Gastroesophageal sphincter (tissue), 4 donors: ENCODE measurements around the gene RGS9. TPM values are rescaled to one million over a fixed set of nuclear protein-coding genes. Genes with fewer than 3 reads are reported as not detected.
A peak's percentile ranks its signal among the peaks of the same experiment; 100 is the strongest.

Experiments used
- ATAC-seq: fragments of 150-250 bp; one replicate; pipeline ENCODE4 v1.9.1; 2016; ENCODE audit warnings: mild to moderate bottlenecking, moderate library complexity
- H3K27ac ChIP-seq, 4 donors: fragments of 200-600 bp; sonication (generic) in 3 of 4; 1 replicate in 3 of 4; 2 replicates in 1 of 4; pipeline ENCODE4 v1.5.1; 2016 to 2019
- H3K27me3 ChIP-seq: fragments of 200-600 bp; sonication (generic); one replicate; pipeline ENCODE4 v1.5.1; 2019
- H3K36me3 ChIP-seq, 2 donors: fragments of 200-600 bp; sonication (generic); one replicate each; pipeline ENCODE4 v1.5.1; 2019; ENCODE audit warnings: control low read depth in 1 of 2
- H3K4me1 ChIP-seq, 3 donors: fragments of 200-600 bp; sonication (generic); 1 replicate in 2 of 3; 2 replicates in 1 of 3; pipeline ENCODE4 v1.5.1; 2016 to 2019; ENCODE audit warnings: control low read depth in 2 of 3
- H3K4me3 ChIP-seq, 2 donors: fragments of 200-600 bp; sonication (generic); one replicate each; pipeline ENCODE4 v1.5.1; 2019; ENCODE audit warnings: mild to moderate bottlenecking in 1 of 2, moderate library complexity in 1 of 2
- H3K9me3 ChIP-seq, 3 donors: fragments of 200-600 bp; sonication (generic); one replicate each; pipeline ENCODE4 v1.5.1; 2017 to 2019; ENCODE audit warnings: control low read depth in 2 of 3
- CTCF ChIP-seq, 4 experiments: fragments of 200-600 bp in 2 of 4; fragments of 450-650 bp in 2 of 4; sonication (generic) in 1 of 4; IDR thresholded peaks; one replicate each; pipeline ENCODE4 v1.5.1; 2017 to 2019; ENCODE audit warnings: antibody characterized with exemption in 4 of 4, mild to moderate bottlenecking in 2 of 4, moderate library complexity in 2 of 4
- EP300 ChIP-seq: sonication (generic); formaldehyde crosslinking; IDR thresholded peaks from one replicate; pipeline ENCODE4 v1.6.1; 2017; ENCODE audit warnings: antibody characterized with exemption, mild to moderate bottlenecking
- POLR2A ChIP-seq, 2 donors: fragments of 450-650 bp; IDR thresholded peaks; one replicate each; pipeline ENCODE4 v1.6.1; 2017; ENCODE audit warnings: antibody characterized with exemption in 2 of 2, mild to moderate bottlenecking in 2 of 2, moderate library complexity in 1 of 2
- POLR2AphosphoS5 ChIP-seq: sonication (generic); formaldehyde crosslinking; IDR thresholded peaks from one replicate; pipeline ENCODE4 v1.6.1; 2017; ENCODE audit warnings: antibody characterized with exemption
- WGBS, 2 donors: methylation state at CpG; one replicate each; pipeline ENCODE4 v1.1.5; 2018; ENCODE audit warnings: low coverage in 1 of 2; 5-methylcytosine and 5-hydroxymethylcytosine counted together
- total RNA-seq, 4 donors: library from RNA; depleted of rRNA; stranded (reverse); fragments of >200 nt; gene quantifications; one replicate each; pipeline ENCODE4 v1.1.0, GENCODE V29; 2016

RGS9 gene
- total RNA-seq, 4 donors from 2014 or later, result 17.4 to 43.9 (median 40.8) TPM

GRCh38 chr17:65197201-65197600, 60.0 kb downstream of the RGS9 start:
- Histone ChIP-seq H3K27me3 (no peaks in the 10 kb centered on the region), H3K27ac (no peak overlapping the region), H3K4me1 (peaks cover 0 to 5% (median 0%) of the 10 kb centered on the region in 3 donors), H3K4me3 (no peak overlapping the region), H3K9me3 (no peaks in the 10 kb centered on the region), H3K36me3 (peaks cover 0 to 36% of the 10 kb centered on the region in 2 donors)
- 17 to 45% methylated on average over 2 to 4 of the region's 5 CpGs for WGBS, 2 donors
- ATAC-seq, result no peak
- TF ChIP-seq POLR2A (IDR thresholded peaks at IDR 0.05) (no peak), POLR2AphosphoS5 (no peak), CTCF (IDR thresholded peaks at IDR 0.05) (no peak), EP300 (no peak)

GRCh38 chr17:65198653-65199382, 61.6 kb downstream of the RGS9 start:
- H3K27me3 ChIP-seq, result no peaks in the 10 kb centered on the region
- H3K4me1 ChIP-seq, result peaks cover 0 to 5% (median 0%) of the 10 kb centered on the region in 3 donors
- H3K27ac ChIP-seq, result no peak overlapping the region
- no peaks in the 10 kb centered on the region for H3K9me3 ChIP-seq
- no peak for ATAC-seq
- WGBS, 2 donors, result 17 to 33% methylated on average over 3 to 6 of the region's 7 CpGs
- H3K36me3 ChIP-seq, result peaks cover 0 to 47% of the 10 kb centered on the region in 2 donors
- H3K4me3 ChIP-seq, result no peak overlapping the region
- TF ChIP-seq EP300 (no peak), POLR2AphosphoS5 (no peak), CTCF (IDR thresholded peaks at IDR 0.05) (peak; percentile 71 to 80 (median 78))

GRCh38 chr17:65201331-65201730, 64.2 kb downstream of the RGS9 start:
- WGBS, 2 donors, result 80 to 98% methylated on average over 9 to 10 of the region's 10 CpGs
- Histone ChIP-seq H3K4me1 (peaks cover 0 to 5% (median 0%) of the 10 kb centered on the region in 3 donors), H3K27ac (no peak overlapping the region), H3K9me3 (no peaks in the 10 kb centered on the region), H3K27me3 (no peaks in the 10 kb centered on the region), H3K36me3 (peaks cover 0 to 49% of the 10 kb centered on the region in 2 donors), H3K4me3 (no peak overlapping the region)
- TF ChIP-seq EP300 (no peak), CTCF (IDR thresholded peaks at IDR 0.05) (no peak), POLR2AphosphoS5 (no peak)
- ATAC-seq, result no peak

GRCh38 chr17:65202844-65203571, 65.8 kb downstream of the RGS9 start:
- H3K4me3 ChIP-seq, result no peak overlapping the region
- no peaks in the 10 kb centered on the region for H3K27me3 ChIP-seq
- no peak overlapping the region for H3K27ac ChIP-seq
- TF ChIP-seq EP300, result no peak
- no peak for TF ChIP-seq CTCF (IDR thresholded peaks at IDR 0.05)
- no peak for TF ChIP-seq POLR2A (IDR thresholded peaks at IDR 0.05)
- no peak for TF ChIP-seq POLR2AphosphoS5
- 71 to 100% methylated on average over 2 to 5 of the region's 9 CpGs for WGBS, 2 donors
- peaks cover 0 to 56% of the 10 kb centered on the region in 2 donors for H3K36me3 ChIP-seq
- peaks cover 0 to 5% (median 0%) of the 10 kb centered on the region in 3 donors for H3K4me1 ChIP-seq
- no peak for ATAC-seq
- H3K9me3 ChIP-seq, result no peaks in the 10 kb centered on the region
